Panc1 (cell line): ENCODE data around the gene E2F3.

ENCODE experiments used
- CTCF ChIP-seq: fragments of 450-650 bp; IDR thresholded peaks from 2 replicates; pipeline ENCODE4 v1.5.1; 2017; ENCODE audit warnings: mild to moderate bottlenecking
- POLR2AphosphoS5 ChIP-seq: IDR thresholded peaks from 2 replicates; pipeline ENCODE4 v1.6.1; 2012; ENCODE audit warnings: mild to moderate bottlenecking, low read depth, low read length, moderate library complexity

DNA sequence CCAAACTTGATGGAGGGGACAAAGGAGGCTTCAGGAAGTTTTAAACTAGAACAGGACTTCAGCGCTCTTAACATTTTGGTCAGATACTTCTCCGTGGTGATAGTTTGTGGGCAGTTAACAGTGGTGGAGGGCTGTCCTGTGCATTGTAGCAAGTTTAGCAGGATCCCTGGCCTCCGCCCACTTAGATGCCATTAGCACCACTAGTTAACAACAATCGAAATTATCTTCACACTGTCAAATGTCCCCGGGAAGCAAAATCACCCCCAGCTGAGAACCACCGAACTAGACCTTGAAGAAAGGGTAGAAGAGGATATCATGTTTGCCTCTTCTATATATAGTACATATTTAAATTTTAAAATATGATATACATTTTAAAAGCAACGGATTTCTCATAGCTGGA lies 13.6 kb downstream of the E2F3 start:
- TF ChIP-seq CTCF (no peak), POLR2AphosphoS5 (no peak)
